22Rv1 (cell line): ENCODE results near the gene PMEL.

Source experiments
- H3K27ac ChIP-seq: fragments of 450-650 bp; 2 replicates; pipeline ENCODE4 v1.5.1; 2017
- CTCF ChIP-seq: fragments of 450-650 bp; IDR thresholded peaks from 2 replicates; pipeline ENCODE4 v1.5.1; 2017; ENCODE audit warnings: mild to moderate bottlenecking
- ZFX ChIP-seq: fragments of 450-650 bp; IDR thresholded peaks from 2 replicates; pipeline ENCODE4 v1.6.1; 2017; ENCODE audit warnings: antibody characterized with exemption, borderline replicate concordance

PMEL gene

GRCh38 chr12:55972456-55972855 lies 6.6 kb upstream of the PMEL start:
- TF ChIP-seq CTCF = no peak
- no peak for TF ChIP-seq ZFX
- H3K27ac ChIP-seq = peak overlapping the region; percentile 89

GRCh38 chr12:55972042-55972441 lies 6.2 kb upstream of the PMEL start:
- peak overlapping the region; percentile 89 for H3K27ac ChIP-seq
- TF ChIP-seq ZFX (no peak), CTCF (no peak)

GRCh38 chr12:55970775-55971174 lies 4.9 kb upstream of the PMEL start:
- H3K27ac ChIP-seq = peak overlapping the region; percentile 89
- TF ChIP-seq CTCF (no peak), ZFX (no peak)

GRCh38 chr12:55969356-55969755 lies 3.5 kb upstream of the PMEL start:
- H3K27ac ChIP-seq = peak overlapping the region; percentile 13; the same call in 1 of the 2 replicates

GRCh38 chr12:55966408-55967281 lies 803 bp upstream of the PMEL start, which contains the start of gene CDK2:
CDK2 (plus strand) TSS chr12:55966830; CDS start chr12:55967009, 179 bp downstream.
- H3K27ac ChIP-seq = peak within 1 kb of the TSS; percentile 79
- TF ChIP-seq CTCF (no peak), ZFX (no peak)

More at GRCh38 chr12:55969356-55969755, 3.5 kb upstream of the PMEL start:
- TF ChIP-seq CTCF = no peak
- no peak for TF ChIP-seq ZFX

GRCh38 chr12:55965240-55965639 lies 602 bp downstream of the PMEL start:
- no peak overlapping the region for H3K27ac ChIP-seq
- TF ChIP-seq CTCF (no peak), ZFX (no peak)

- TF ChIP-seq CTCF (no peak), ZFX (no peak)
Measured at GRCh38 chr12:55963760-55964159, 2.1 kb downstream of the PMEL start.

More at GRCh38 chr12:55963760-55964159, 2.1 kb downstream of the PMEL start:
- no peak overlapping the region for H3K27ac ChIP-seq
